ENCODE data around the gene FAM98B. TPM values are rescaled to one million over a fixed set of nuclear protein-coding genes. Genes with fewer than 3 reads are reported as not detected.
"Not testable (repeated sequence)": the region's sequence is repeated elsewhere in the genome, so short reads cannot be mapped to it uniquely, and the experiment has no call there.

The FAM98B gene
- total RNA-seq: 4.2 and 5.0 TPM in 2 replicates

- peak; percentile 86 to 90 for DNase-seq (ENCODE audit: low read depth in 2 of 2)
Measured at GRCh38 chr15:38453971-38454695, at the start of gene FAM98B. Gene FAM98B (plus strand): TSS chr15:38454127. CDS start chr15:38454162, 35 bp downstream.

GRCh38 chr15:38406436-38406835, 47.5 kb upstream of the FAM98B start:
- no peak for DNase-seq (ENCODE audit: low read depth in 2 of 2)

- DNase-seq (ENCODE audit: low read depth in 2 of 2): no peak
Measured at GRCh38 chr15:38408576-38408975, 45.4 kb upstream of the FAM98B start.

- DNase-seq (ENCODE audit: low read depth in 2 of 2): no peak
Measured at GRCh38 chr15:38411902-38412301, 42.0 kb upstream of the FAM98B start.

GRCh38 chr15:38412466-38412865, 41.5 kb upstream of the FAM98B start:
- DNase-seq (ENCODE audit: low read depth in 2 of 2): no peak

GRCh38 chr15:38414357-38414756, 39.6 kb upstream of the FAM98B start:
- DNase-seq (ENCODE audit: low read depth in 2 of 2): peak; percentile 57 to 75

GRCh38 chr15:38421069-38421690, 32.7 kb upstream of the FAM98B start:
- DNase-seq (ENCODE audit: low read depth in 2 of 2): no peak

- no peak for DNase-seq (ENCODE audit: low read depth in 2 of 2)
Measured at GRCh38 chr15:38424101-38424552, 29.8 kb upstream of the FAM98B start.

- DNase-seq (ENCODE audit: low read depth in 2 of 2): no peak
Measured at GRCh38 chr15:38425269-38425668, 28.7 kb upstream of the FAM98B start.

GRCh38 chr15:38427380-38427779, 26.5 kb upstream of the FAM98B start:
- no peak for DNase-seq (ENCODE audit: low read depth in 2 of 2)

- no peak for DNase-seq (ENCODE audit: low read depth in 2 of 2)
Measured at GRCh38 chr15:38430106-38430760, 23.7 kb upstream of the FAM98B start.

- no peak for DNase-seq (ENCODE audit: low read depth in 2 of 2)
Measured at GRCh38 chr15:38436993-38437392, 16.9 kb upstream of the FAM98B start.

- not testable (repeated sequence) for DNase-seq (ENCODE audit: low read depth in 2 of 2)
Measured at GRCh38 chr15:38437603-38438002, 16.3 kb upstream of the FAM98B start.

- DNase-seq (ENCODE audit: low read depth in 2 of 2): no peak
Measured at GRCh38 chr15:38438031-38438986, 15.6 kb upstream of the FAM98B start.

GRCh38 chr15:38440353-38441129, 13.4 kb upstream of the FAM98B start:
- peak; percentile 68 to 84 for DNase-seq (ENCODE audit: low read depth in 2 of 2)

- no peak for DNase-seq (ENCODE audit: low read depth in 2 of 2)
Measured at GRCh38 chr15:38441130-38441519, 12.8 kb upstream of the FAM98B start.

GRCh38 chr15:38454696-38455090, 766 bp downstream of the FAM98B start:
- DNase-seq (ENCODE audit: low read depth in 2 of 2): peak in 1 of 2 donors; percentile 18

- DNase-seq (ENCODE audit: low read depth in 2 of 2): no peak
Measured at GRCh38 chr15:38455092-38455491, 1.2 kb downstream of the FAM98B start.

GRCh38 chr15:38458646-38459045, 4.7 kb downstream of the FAM98B start:
- no peak for DNase-seq (ENCODE audit: low read depth in 2 of 2)

GRCh38 chr15:38459480-38459879, 5.6 kb downstream of the FAM98B start:
- DNase-seq (ENCODE audit: low read depth in 2 of 2): no peak

GRCh38 chr15:38460543-38460942, 6.6 kb downstream of the FAM98B start:
- no peak for DNase-seq (ENCODE audit: low read depth in 2 of 2)

Data from lung microvascular endothelial cell (primary cell).